Panc1 (cell line): Measurements from ENCODE around the gene ALK. TPM values are rescaled to one million over a fixed set of nuclear protein-coding genes. Genes with fewer than 3 reads are reported as not detected.

Source experiments
- ATAC-seq: fragments of 200-7000 bp; cut with Tn5 transposase; 2 replicates; pipeline ENCODE4 v1.9.1; 2020; ENCODE audit warnings: mild to moderate bottlenecking, moderate library complexity
- BruUV-seq: library from RNA; stranded (reverse); fragments of 400-500 nt; replicated peaks from 2 replicates; lab custom pipeline; 2021; lab: Mats Ljungman, UMichigan
- CTCF ChIA-PET: fragments of 300-600 bp; sonication (Branson Sonifier 250); formaldehyde crosslinking; loops from one replicate; lab custom pipeline; 2022; ENCODE audit warnings: antibody characterized with exemption; lab: Charles Lee
- POLR2A ChIA-PET: fragments of 300-600 bp; sonication (Branson Sonifier 250); formaldehyde crosslinking; loops from one replicate; lab custom pipeline; 2022; ENCODE audit warnings: antibody characterized with exemption; lab: Charles Lee
- DNase-seq: peaks from one replicate; pipeline ENCODE4 v3.0.0-alpha.2; 2010; ENCODE audit warnings: low read depth, low spot score
- H3K27ac ChIP-seq: 2 replicates; pipeline ENCODE4 v1.5.1; 2011; ENCODE audit warnings: mild to moderate bottlenecking, low read length, inconsistent platforms
- H3K27me3 ChIP-seq: fragments of 200-500 bp; sonication (Bioruptor generic); 2 replicates; pipeline ENCODE4 v1.6.0; 2014; ENCODE audit warnings: low read length, inconsistent platforms; ENCODE audit not compliant: control insufficient read depth, insufficient read depth
- H3K36me3 ChIP-seq: fragments of 200-500 bp; sonication (Bioruptor generic); 2 replicates; pipeline ENCODE4 v1.5.1; 2014; ENCODE audit warnings: inconsistent platforms, mild to moderate bottlenecking, low read length, moderate library complexity; ENCODE audit not compliant: control insufficient read depth, insufficient read depth
- H3K4me1 ChIP-seq: 2 replicates; pipeline ENCODE4 v1.5.1; 2011; ENCODE audit warnings: inconsistent platforms, mild to moderate bottlenecking, low read length, moderate library complexity; ENCODE audit not compliant: control insufficient read depth, insufficient read depth
- H3K4me3 ChIP-seq, 2 experiments: 2 replicates each; pipeline ENCODE4 v1.5.1; 2011 to 2012; ENCODE audit warnings: low read depth in 2 of 2, low read length in 2 of 2, mild to moderate bottlenecking in 2 of 2, inconsistent platforms in 1 of 2, moderate library complexity in 1 of 2
- H3K9me3 ChIP-seq: fragments of 200-500 bp; sonication (Bioruptor generic); 2 replicates; pipeline ENCODE4 v1.5.1; 2014; ENCODE audit warnings: low read depth, mild to moderate bottlenecking, inconsistent platforms, low read length, moderate library complexity; ENCODE audit not compliant: control insufficient read depth, insufficient read depth
- POLR2AphosphoS5 ChIP-seq: IDR thresholded peaks from 2 replicates; pipeline ENCODE4 v1.6.1; 2012; ENCODE audit warnings: mild to moderate bottlenecking, low read depth, low read length, moderate library complexity
- REST ChIP-seq, 2 experiments: IDR thresholded peaks; 2 replicates each; pipeline ENCODE4 v1.6.1; 2011 to 2012; ENCODE audit warnings: low read depth in 2 of 2, control low read depth in 1 of 2, low read length in 1 of 2, mild to moderate bottlenecking in 1 of 2, moderate library complexity in 1 of 2; ENCODE audit not compliant: insufficient read depth in 1 of 2
- SIN3A ChIP-seq: IDR thresholded peaks from 2 replicates; pipeline ENCODE4 v1.6.1; 2012; ENCODE audit warnings: low read depth, mild to moderate bottlenecking, low read length, moderate library complexity, borderline replicate concordance; ENCODE audit not compliant: insufficient read depth
- TCF7L2 ChIP-seq: IDR thresholded peaks from 2 replicates; pipeline ENCODE4 v1.6.1; 2011; ENCODE audit warnings: mild to moderate bottlenecking, low read depth, low read length, inconsistent platforms
- in situ Hi-C: cut with HindIII; loops from 2 replicates; pipeline ENCODE4 v1.10.0; 2016; ENCODE audit warnings: low sequenced_read_pairs, low pct_unique_long_range_greater_than_20kb
- intact Hi-C: fragments of 100-400 bp; cut with micrococcal nuclease; formaldehyde crosslinking; loops from one replicate; pipeline ENCODE4 v1.10.0; 2022; ENCODE audit not compliant: unreplicated experiment
- total RNA-seq: library from RNA; stranded (reverse); gene quantifications from one replicate; pipeline ENCODE4 v1.2.1, GENCODE V29; 2021; ENCODE audit not compliant: unreplicated experiment
- TF ChIP-seq, protein P1 (sequence below): fragments of 450-650 bp; IDR thresholded peaks from 2 replicates; pipeline ENCODE4 v1.5.1; 2017; ENCODE audit warnings: mild to moderate bottlenecking

The ALK gene
- total RNA-seq, 1 experiment from 2014 or later = not detected

- ATAC-seq (no peak), DNase-seq (no peak)
- H3K27ac ChIP-seq = no peak overlapping the region
- no peak overlapping the region for H3K4me3 ChIP-seq
- ChIA-PET CTCF (no interaction called here), POLR2A (interaction anchor here (0.6 kb wide), 1 partner anchor 12 kb away, joined by 3 read pairs; no protein-coding TSS in a partner anchor)
- no peaks in the 10 kb centered on the region for H3K4me1 ChIP-seq
- no TSS peak for BruUV-seq
- no peaks in the 10 kb centered on the region for H3K9me3 ChIP-seq
- intact Hi-C loops = no loop called here
- TF ChIP-seq, protein P1, sequence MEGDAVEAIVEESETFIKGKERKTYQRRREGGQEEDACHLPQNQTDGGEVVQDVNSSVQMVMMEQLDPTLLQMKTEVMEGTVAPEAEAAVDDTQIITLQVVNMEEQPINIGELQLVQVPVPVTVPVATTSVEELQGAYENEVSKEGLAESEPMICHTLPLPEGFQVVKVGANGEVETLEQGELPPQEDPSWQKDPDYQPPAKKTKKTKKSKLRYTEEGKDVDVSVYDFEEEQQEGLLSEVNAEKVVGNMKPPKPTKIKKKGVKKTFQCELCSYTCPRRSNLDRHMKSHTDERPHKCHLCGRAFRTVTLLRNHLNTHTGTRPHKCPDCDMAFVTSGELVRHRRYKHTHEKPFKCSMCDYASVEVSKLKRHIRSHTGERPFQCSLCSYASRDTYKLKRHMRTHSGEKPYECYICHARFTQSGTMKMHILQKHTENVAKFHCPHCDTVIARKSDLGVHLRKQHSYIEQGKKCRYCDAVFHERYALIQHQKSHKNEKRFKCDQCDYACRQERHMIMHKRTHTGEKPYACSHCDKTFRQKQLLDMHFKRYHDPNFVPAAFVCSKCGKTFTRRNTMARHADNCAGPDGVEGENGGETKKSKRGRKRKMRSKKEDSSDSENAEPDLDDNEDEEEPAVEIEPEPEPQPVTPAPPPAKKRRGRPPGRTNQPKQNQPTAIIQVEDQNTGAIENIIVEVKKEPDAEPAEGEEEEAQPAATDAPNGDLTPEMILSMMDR = no peak
- TF ChIP-seq POLR2AphosphoS5 (no peak), TCF7L2 (no peak), REST (IDR thresholded peaks at IDR 0.05; ENCODE audit: insufficient read depth in 1 of 2, low read depth in 2 of 2, low read length in 1 of 2) (no peak), SIN3A (no peak)
- peaks cover 4% of the 10 kb centered on the region; the same call in 1 of the 2 replicates for H3K27me3 ChIP-seq
- in situ Hi-C loops = no loop called here
- H3K36me3 ChIP-seq = no peaks in the 10 kb centered on the region
Observed at GRCh38 chr2:29323301-29323700, 598.1 kb downstream of the ALK start.

- H3K27ac ChIP-seq = no peak overlapping the region
- intact Hi-C loops = no loop called here
- ChIA-PET CTCF (no interaction called here), POLR2A (no interaction called here)
- in situ Hi-C loops = no loop called here
- no peak overlapping the region for H3K4me3 ChIP-seq
- DNase-seq (no peak), ATAC-seq (no peak)
- H3K4me1 ChIP-seq = no peaks in the 10 kb centered on the region
- no TSS peak for BruUV-seq
- no peak for TF ChIP-seq REST (IDR thresholded peaks at IDR 0.05; ENCODE audit: insufficient read depth in 1 of 2, low read depth in 2 of 2, low read length in 1 of 2)
- TF ChIP-seq SIN3A = no peak
- TF ChIP-seq POLR2AphosphoS5 = no peak
- TF ChIP-seq, protein P1 = no peak
- no peaks in the 10 kb centered on the region for H3K36me3 ChIP-seq
- peaks cover 7% of the 10 kb centered on the region for H3K27me3 ChIP-seq
- H3K9me3 ChIP-seq = no peaks in the 10 kb centered on the region
Observed at GRCh38 chr2:29322011-29322410, 599.4 kb downstream of the ALK start.
